H9 (cell line): ENCODE results near the gene KLHL10. TPM values are rescaled to one million over a fixed set of nuclear protein-coding genes. Genes with fewer than 3 reads are reported as not detected.

ENCODE experiments used
- DNase-seq: peaks from one replicate; pipeline ENCODE4 v3.0.0-alpha.2; 2017
- H2AFZ ChIP-seq: one replicate; pipeline ENCODE4 v1.6.1; 2013; ENCODE audit warnings: mild to moderate bottlenecking, low read length, control low read depth, moderate library complexity
- H2AK5ac ChIP-seq: 2 replicates; pipeline ENCODE4 v1.6.1; 2013; ENCODE audit warnings: low read length, control low read depth, mixed read lengths; ENCODE audit not compliant: insufficient read length
- H2BK120ac ChIP-seq: one replicate; pipeline ENCODE4 v1.6.1; 2013; ENCODE audit warnings: low read depth, mild to moderate bottlenecking, low read length, control low read depth, inconsistent platforms; ENCODE audit not compliant: poor library complexity, severe bottlenecking
- H2BK12ac ChIP-seq: 2 replicates; pipeline ENCODE4 v1.6.1; 2013; ENCODE audit warnings: low read length, control low read depth, mixed read lengths, low read depth; ENCODE audit not compliant: insufficient read length
- H2BK15ac ChIP-seq: 2 replicates; pipeline ENCODE4 v1.6.1; 2013; ENCODE audit warnings: low read depth, low read length, control low read depth
- H2BK20ac ChIP-seq: one replicate; pipeline ENCODE4 v1.6.1; 2013; ENCODE audit warnings: low read depth, mild to moderate bottlenecking, low read length, control low read depth, inconsistent platforms; ENCODE audit not compliant: poor library complexity, severe bottlenecking
- H2BK5ac ChIP-seq: 2 replicates; pipeline ENCODE4 v1.6.1; 2013; ENCODE audit warnings: low read length, control low read depth, mixed read lengths; ENCODE audit not compliant: insufficient read length
- H3K14ac ChIP-seq: 2 replicates; pipeline ENCODE4 v1.6.1; 2013; ENCODE audit warnings: low read length, control low read depth; ENCODE audit not compliant: insufficient read depth
- H3K18ac ChIP-seq: 2 replicates; pipeline ENCODE4 v1.6.1; 2013; ENCODE audit warnings: low read depth, mild to moderate bottlenecking, mixed read lengths, low read length, control low read depth; ENCODE audit not compliant: insufficient read length
- H3K23ac ChIP-seq: 2 replicates; pipeline ENCODE4 v1.6.1; 2013; ENCODE audit warnings: low read length, control low read depth, mixed read lengths, low read depth; ENCODE audit not compliant: insufficient read length
- H3K23me2 ChIP-seq: 2 replicates; pipeline ENCODE4 v1.6.1; 2013; ENCODE audit warnings: low read depth, mild to moderate bottlenecking, mixed read lengths, low read length, control low read depth; ENCODE audit not compliant: insufficient read length, poor library complexity, severe bottlenecking
- H3K27ac ChIP-seq: 2 replicates; pipeline ENCODE4 v1.5.1; 2013; ENCODE audit warnings: low read length, control low read depth, mixed read lengths, low read depth; ENCODE audit not compliant: insufficient read length
- H3K27me3 ChIP-seq: 2 replicates; pipeline ENCODE4 v1.6.1; 2013; ENCODE audit warnings: low read length, control low read depth, inconsistent platforms; ENCODE audit not compliant: insufficient read depth
- H3K4ac ChIP-seq: 2 replicates; pipeline ENCODE4 v1.6.1; 2013; ENCODE audit warnings: low read depth, mild to moderate bottlenecking, control low read depth, inconsistent platforms, low read length, moderate library complexity
- H3K4me1 ChIP-seq: 2 replicates; pipeline ENCODE4 v1.6.1; 2013; ENCODE audit warnings: low read length, control low read depth, inconsistent platforms; ENCODE audit not compliant: insufficient read depth
- H3K4me2 ChIP-seq: 2 replicates; pipeline ENCODE4 v1.6.1; 2013; ENCODE audit warnings: low read length, control low read depth, mixed read lengths; ENCODE audit not compliant: insufficient read length, insufficient read depth
- H3K56ac ChIP-seq: 2 replicates; pipeline ENCODE4 v1.6.1; 2013; ENCODE audit warnings: low read depth, mild to moderate bottlenecking, mixed read lengths, low read length, control low read depth; ENCODE audit not compliant: insufficient read length
- H3K79me1 ChIP-seq: 2 replicates; pipeline ENCODE4 v1.6.1; 2013; ENCODE audit warnings: low read depth, mild to moderate bottlenecking, moderate library complexity, low read length, control low read depth, inconsistent platforms; ENCODE audit not compliant: insufficient read depth, poor library complexity, severe bottlenecking
- H3K79me2 ChIP-seq: 2 replicates; pipeline ENCODE4 v1.6.1; 2013; ENCODE audit warnings: low read length, control low read depth, inconsistent platforms; ENCODE audit not compliant: insufficient read depth
- H3K9ac ChIP-seq: 2 replicates; pipeline ENCODE4 v1.6.1; 2013; ENCODE audit warnings: low read length, control low read depth, mixed read lengths; ENCODE audit not compliant: insufficient read length; ENCODE audit errors: extremely low read depth
- H3K9me3 ChIP-seq: one replicate; pipeline ENCODE4 v1.6.1; 2013; ENCODE audit warnings: low read depth, low read length, inconsistent platforms; ENCODE audit not compliant: control insufficient read depth
- H3T11ph ChIP-seq: one replicate; pipeline ENCODE4 v1.6.1; 2013; ENCODE audit warnings: mild to moderate bottlenecking, low read length, control low read depth, inconsistent platforms
- H4K20me1 ChIP-seq: one replicate; pipeline ENCODE4 v1.6.1; 2013; ENCODE audit not compliant: control insufficient read depth, insufficient read length, insufficient read depth
- H4K5ac ChIP-seq: 2 replicates; pipeline ENCODE4 v1.6.1; 2013; ENCODE audit warnings: low read depth, mild to moderate bottlenecking, mixed read lengths, low read length, control low read depth; ENCODE audit not compliant: insufficient read length
- H4K8ac ChIP-seq: replicated peaks from 2 replicates; pipeline ENCODE4 v1.6.1; 2013; ENCODE audit warnings: low read length, control low read depth, mixed read lengths, low read depth; ENCODE audit not compliant: insufficient read length
- H4K91ac ChIP-seq: 2 replicates; pipeline ENCODE4 v1.6.1; 2013; ENCODE audit warnings: low read depth, mild to moderate bottlenecking, moderate library complexity, mixed read lengths, low read length, control low read depth; ENCODE audit not compliant: insufficient read length
- H3K27ac Mint-ChIP-seq, 3 experiments: 2 replicates in 2 of 3; 3 replicates in 1 of 3; pipeline ENCODE4 v1.8.0; 2020 to 2021; ENCODE audit warnings: mixed read lengths in 3 of 3, mild to moderate bottlenecking in 1 of 3, moderate library complexity in 1 of 3
- H3K27me3 Mint-ChIP-seq: 2 replicates; pipeline ENCODE4 v1.8.0; 2021; ENCODE audit warnings: low read depth, mild to moderate bottlenecking, moderate library complexity, mixed read lengths
- H3K36me3 Mint-ChIP-seq, 3 experiments: 2 replicates in 2 of 3; 3 replicates in 1 of 3; pipeline ENCODE4 v1.8.0; 2020 to 2021; ENCODE audit warnings: low read depth in 3 of 3, mixed read lengths in 3 of 3; ENCODE audit not compliant: insufficient read depth in 1 of 3
- H3K4me1 Mint-ChIP-seq, 2 experiments: 2 replicates each; pipeline ENCODE4 v1.8.0; 2020; ENCODE audit warnings: mixed read lengths in 2 of 2
- H3K4me3 Mint-ChIP-seq, 2 experiments: 2 replicates in 1 of 2; 3 replicates in 1 of 2; pipeline ENCODE4 v1.8.0; 2020 to 2021; ENCODE audit warnings: mild to moderate bottlenecking in 2 of 2, mixed read lengths in 2 of 2, moderate library complexity in 1 of 2
- H3K9me3 Mint-ChIP-seq, 2 experiments: 2 replicates in 1 of 2; 3 replicates in 1 of 2; pipeline ENCODE4 v1.8.0; 2020; ENCODE audit warnings: mild to moderate bottlenecking in 2 of 2, mixed read lengths in 2 of 2, moderate library complexity in 1 of 2
- CTCF ChIP-seq: fragments of 200-600 bp; sonication (generic); conservative IDR thresholded peaks from 3 replicates; pipeline ENCODE4 v1.8.0; 2021; ENCODE audit warnings: antibody characterized with exemption, mild to moderate bottlenecking
- WGBS: extraction: QIAGEN DNeasy Blood & Tissue Kit; methylation state at CpG from one replicate; pipeline ENCODE4 v1.1.7; 2013; ENCODE audit warnings: missing lambda C conversion rate, low lambda C conversion rate, mixed read lengths; ENCODE audit not compliant: insufficient read length; ENCODE audit errors: extremely low coverage; 5-methylcytosine and 5-hydroxymethylcytosine counted together
- total RNA-seq: library from RNA; stranded (reverse); gene quantifications from 2 replicates; pipeline ENCODE4 v1.2.1, GENCODE V29; 2021

KLHL10 gene
- total RNA-seq, 1 experiment from 2014 or later, result 0.46 TPM

- Histone ChIP-seq H3K14ac (no peak overlapping the region; the same call in 1 of the 2 replicates), H3T11ph (no peak overlapping the region), H4K8ac (no peak overlapping the region), H2BK12ac (no peak overlapping the region), H3K56ac (no peak overlapping the region), H4K91ac (no peak overlapping the region), H3K9me3 (no peaks in the 10 kb centered on the region), H3K27ac (no peak overlapping the region), H2BK5ac (no peak overlapping the region), H3K23ac (no peak overlapping the region), H3K9ac (no peak overlapping the region), H3K4me1 (no peaks in the 10 kb centered on the region; the same call in 1 of the 2 replicates), H2BK15ac (no peak overlapping the region), H4K5ac (no peak overlapping the region), H2BK20ac (no peak overlapping the region), H3K79me1 (no peaks in the 10 kb centered on the region), H3K18ac (peak overlapping the region; percentile 46), H3K4ac (no peak overlapping the region), H3K4me2 (peak overlapping the region; percentile 18), H3K27me3 (no peaks in the 10 kb centered on the region), H2AK5ac (no peak overlapping the region), H3K79me2 (no peaks in the 10 kb centered on the region), H3K23me2 (no peaks in the 10 kb centered on the region), H2BK120ac (no peak overlapping the region), H4K20me1 (no peaks in the 10 kb centered on the region), H2AFZ (no peak overlapping the region)
- peaks cover 10% of the 10 kb centered on the region for H3K27me3 Mint-ChIP-seq
- peaks cover 6 to 13% (median 10%) of the 10 kb centered on the region in 3 experiments; a peak in 6 of 7 replicates for H3K36me3 Mint-ChIP-seq
- peak overlapping the region; percentile 48 to 56; a peak in 4 of 5 replicates for H3K4me3 Mint-ChIP-seq
- no peaks in the 10 kb centered on the region for H3K9me3 Mint-ChIP-seq
- H3K27ac Mint-ChIP-seq, result peak overlapping the region; percentile 85 to 91 (median 88); a peak in 5 of 7 replicates
- WGBS, result no CpG with 5 or more reads among the region's 18 CpGs
- H3K4me1 Mint-ChIP-seq, result peaks cover 22 to 27% of the 10 kb centered on the region in 2 experiments
- no peak for TF ChIP-seq CTCF
- peak; percentile 100 for DNase-seq
These were observed 36.8 kb upstream of the KLHL10 start for GRCh38 chr17:41800601-41801373.
